K562 (cell line): ENCODE measurements around the gene EIF2AK3. TPM values are rescaled to one million over a fixed set of nuclear protein-coding genes. Genes with fewer than 3 reads are reported as not detected.
A peak's percentile ranks its signal among the peaks of the same experiment; 100 is the strongest.

Experiments
- ASH1L ChIP-seq: fragments of 450-650 bp; IDR thresholded peaks from 2 replicates; pipeline ENCODE4 v1.6.1; 2018; ENCODE audit warnings: borderline replicate concordance, mild to moderate bottlenecking, low read depth; ENCODE audit not compliant: partially characterized antibody
- ATF7 ChIP-seq: fragments of 450-650 bp; IDR thresholded peaks from 2 replicates; pipeline ENCODE4 v1.7.1; 2014; ENCODE audit warnings: mild to moderate bottlenecking, moderate library complexity
- BCL6 ChIP-seq: fragments of 250-450 bp; sonication (Bioruptor Pico); IDR thresholded peaks from 2 replicates; pipeline ENCODE4 v1.4.0; 2020
- CBFB ChIP-seq: sonication (generic); formaldehyde crosslinking; IDR thresholded peaks from 2 replicates; pipeline ENCODE4 v1.4.0; 2020; ENCODE audit warnings: mild to moderate bottlenecking, missing genetic modification reagents
- HNRNPL ChIP-seq: fragments of 200-400 bp; formaldehyde crosslinking; IDR thresholded peaks from 2 replicates; pipeline ENCODE4 v1.6.1; 2017; ENCODE audit warnings: low read depth, mild to moderate bottlenecking, low read length
- MEF2A ChIP-seq: IDR thresholded peaks from 2 replicates; pipeline ENCODE4 v1.6.1; 2011; ENCODE audit warnings: low read depth, mild to moderate bottlenecking, low read length, moderate library complexity; ENCODE audit not compliant: control insufficient read depth
- NEUROD1 ChIP-seq: fragments of 150-350 bp; IDR thresholded peaks from 2 replicates; pipeline ENCODE4 v1.6.1; 2014; ENCODE audit warnings: borderline replicate concordance, low read length, low read depth; ENCODE audit not compliant: partially characterized antibody
- NFYB ChIP-seq: IDR thresholded peaks from 2 replicates; pipeline ENCODE4 v1.6.1; 2011; ENCODE audit warnings: mild to moderate bottlenecking, moderate library complexity; ENCODE audit not compliant: insufficient read length; ENCODE audit errors: extremely low read depth
- PBX2 ChIP-seq, 2 experiments: IDR thresholded peaks in 1 of 2; conservative IDR thresholded peaks in 1 of 2; 2 replicates each; pipeline ENCODE4 v1.6.1; 2016; ENCODE audit warnings: low read depth in 2 of 2, mild to moderate bottlenecking in 1 of 2, missing compliant biosample characterization in 1 of 2, missing genetic modification characterization in 1 of 2, moderate library complexity in 1 of 2
- RB1 ChIP-seq: fragments of 450-650 bp; IDR thresholded peaks from 2 replicates; pipeline ENCODE4 v1.6.1; 2017; ENCODE audit warnings: low read depth, mild to moderate bottlenecking
- SAFB ChIP-seq: fragments of 200-400 bp; formaldehyde crosslinking; IDR thresholded peaks from 2 replicates; pipeline ENCODE4 v1.6.1; 2017; ENCODE audit warnings: low read depth, low read length, borderline replicate concordance
- TAF15 ChIP-seq: fragments of 200-400 bp; formaldehyde crosslinking; IDR thresholded peaks from 2 replicates; pipeline ENCODE4 v1.6.1; 2017; ENCODE audit warnings: mild to moderate bottlenecking, low read depth, low read length, moderate library complexity
- TBP ChIP-seq: optimal IDR thresholded peaks from 2 replicates; pipeline ENCODE3; 2011; ENCODE audit warnings: low read depth, low read length, improper control_type of control experiment
- TCFL5 ChIP-seq: fragments of 250-450 bp; sonication (Bioruptor Pico); conservative IDR thresholded peaks from 2 replicates; pipeline ENCODE4 v1.6.1; 2021; ENCODE audit warnings: mild to moderate bottlenecking, moderate library complexity, matching md5 sums
- TOE1 ChIP-seq, 2 experiments: fragments of 450-650 bp in 1 of 2; sonication (generic) in 1 of 2; formaldehyde crosslinking in 1 of 2; IDR thresholded peaks; 2 replicates each; pipeline versions ENCODE4 v1.7.1 to v1.8.0; 2016 to 2022; ENCODE audit warnings: borderline replicate concordance in 2 of 2, mild to moderate bottlenecking in 2 of 2, antibody characterized with exemption in 1 of 2, inconsistent platforms in 1 of 2, low read depth in 1 of 2, missing genetic modification reagents in 1 of 2, moderate library complexity in 1 of 2
- U2AF2 ChIP-seq: fragments of 200-400 bp; formaldehyde crosslinking; optimal IDR thresholded peaks from 2 replicates; pipeline ENCODE3; 2017; ENCODE audit warnings: low read depth, mild to moderate bottlenecking, low read length
- ZBTB34 ChIP-seq: fragments of 250-450 bp; sonication (Bioruptor Pico); IDR thresholded peaks from 2 replicates; pipeline ENCODE4 v1.8.0; 2021; ENCODE audit warnings: mild to moderate bottlenecking, moderate library complexity
- ZNF146 ChIP-seq: IDR thresholded peaks from one replicate; pipeline ENCODE4 v1.6.1; 2018; ENCODE audit warnings: missing compliant biosample characterization; ENCODE audit not compliant: unreplicated experiment
- ZNF217 ChIP-seq: sonication (generic); formaldehyde crosslinking; IDR thresholded peaks from 2 replicates; pipeline ENCODE4 v1.8.0; 2022; ENCODE audit warnings: mild to moderate bottlenecking, missing genetic modification reagents
- ZNF23 ChIP-seq: fragments of 250-450 bp; sonication (Bioruptor Pico); IDR thresholded peaks from 2 replicates; pipeline ENCODE4 v1.4.0; 2020; ENCODE audit warnings: mild to moderate bottlenecking
- ZNF445 ChIP-seq: fragments of 250-450 bp; sonication (Bioruptor Pico); IDR thresholded peaks from 2 replicates; pipeline ENCODE4 v1.4.0; 2020; ENCODE audit warnings: low read depth, mild to moderate bottlenecking, moderate library complexity
- ZNF707 ChIP-seq: fragments of 250-450 bp; sonication (Bioruptor Pico); conservative IDR thresholded peaks from 2 replicates; pipeline ENCODE4 v1.8.0; 2022; ENCODE audit warnings: inconsistent platforms, mild to moderate bottlenecking, moderate library complexity
- ZNF75A ChIP-seq: fragments of 450-650 bp; formaldehyde crosslinking; IDR thresholded peaks from 2 replicates; pipeline ENCODE4 v1.4.0; 2020; ENCODE audit warnings: mild to moderate bottlenecking
- polyA plus RNA-seq, 8 experiments: library from polyadenylated mRNA; depleted of rRNA in 4 of 8; stranded (reverse) in 5 of 8; unstranded in 3 of 8; fragments of >200 nt; fragmentation: Nextera tagmentation in 2 of 8; fragmentation: Illumina TruSeq in 1 of 8; extraction: Ambion mirVana in 2 of 8; extraction: Trizol in 1 of 8; gene quantifications; 2 replicates each; pipeline versions ENCODE4 v1.2.1 to v1.2.3, GENCODE V29; 2011 to 2014; ENCODE audit warnings: inconsistent platforms in 1 of 8, missing spikeins in 1 of 8
- total RNA-seq, 7 experiments: library from RNA; depleted of rRNA in 6 of 7; stranded (reverse); fragments of >200 nt in 6 of 7; fragmentation: Illumina TruSeq in 2 of 7; extraction: Trizol in 2 of 7; gene quantifications; 2 replicates each; pipeline versions ENCODE4 v1.2.1 to v1.2.3, GENCODE V29; 2011 to 2021; ENCODE audit warnings: low replicate concordance in 1 of 7

Gene EIF2AK3
- total and polyA plus RNA-seq, 9 of the 15 experiments (the other 6 are each of a cell fraction or from before 2014, with no cell fraction given): 1.7 to 11.6 (median 7.4) TPM

GRCh38 chr2:88627055-88627855 lies at the start of gene EIF2AK3 (continued):
- TF ChIP-seq ATF7 (no peak), TBP (peak; percentile 67), ZNF75A (CRISPR knock-in tag) (no peak), ZNF445 (CRISPR knock-in tag) (no peak), ZNF23 (no peak), ZBTB34 (CRISPR knock-in tag) (no peak), TAF15 (no peak), ZNF707 (CRISPR knock-in tag) (no peak), MEF2A (no peak), NFYB (peak; percentile 87), RB1 (peak; percentile 89), ZNF146 (CRISPR knock-in tag) (no peak), PBX2 (CRISPR knock-in tag; IDR thresholded peaks at IDR 0.05; ENCODE audit: low read depth) (peak; percentile 97), PBX2 (tag; conservative IDR thresholded peaks at IDR 0.05; ENCODE audit: low read depth) (peak; percentile 99), BCL6 (CRISPR knock-in tag) (no peak), NEUROD1 (peak; percentile 99), ZNF217 (CRISPR knock-in tag) (no peak), SAFB (0 out of 2 replicates have a peak, but pooled peaks have one; percentile 2), CBFB (no peak), HNRNPL (no peak), TCFL5 (no peak), TOE1 (IDR thresholded peaks at IDR 0.05; ENCODE audit: borderline replicate concordance) (no peak), TOE1 (CRISPR knock-in tag; IDR thresholded peaks at IDR 0.05; ENCODE audit: borderline replicate concordance, low read depth) (no peak), ASH1L (peak; percentile 100), U2AF2 (no peak)
